HEK293 (cell line): ENCODE data around the gene ALAD.

ENCODE experiments used
- YY1 ChIP-seq: fragments of 450-650 bp; formaldehyde crosslinking; IDR thresholded peaks from 2 replicates; pipeline ENCODE4 v1.5.1; 2018; ENCODE audit warnings: missing biosample characterization, missing genetic modification characterization
- ZBTB1 ChIP-seq: fragments of 450-650 bp; formaldehyde crosslinking; IDR thresholded peaks from 2 replicates; pipeline ENCODE4 v1.5.1; 2016; ENCODE audit warnings: missing biosample characterization, missing genetic modification characterization
- ZBTB21 ChIP-seq: fragments of 450-650 bp; formaldehyde crosslinking; IDR thresholded peaks from 2 replicates; pipeline ENCODE4 v1.5.1; 2017; ENCODE audit warnings: missing biosample characterization, missing genetic modification characterization
- ZBTB7A ChIP-seq: fragments of 450-650 bp; formaldehyde crosslinking; IDR thresholded peaks from 2 replicates; pipeline ENCODE4 v1.5.1; 2016; ENCODE audit warnings: low read depth, missing biosample characterization, missing genetic modification characterization
- ZNF121 ChIP-seq: fragments of 450-650 bp; formaldehyde crosslinking; IDR thresholded peaks from 2 replicates; pipeline ENCODE4 v1.5.1; 2016; ENCODE audit warnings: missing biosample characterization, missing genetic modification characterization
- ZNF366 ChIP-seq: fragments of 450-650 bp; formaldehyde crosslinking; conservative IDR thresholded peaks from 2 replicates; pipeline ENCODE4 v1.5.1; 2016; ENCODE audit warnings: missing biosample characterization, missing genetic modification characterization
- ZNF670 ChIP-seq: fragments of 450-650 bp; formaldehyde crosslinking; IDR thresholded peaks from 2 replicates; pipeline ENCODE4 v1.5.1; 2016; ENCODE audit warnings: missing biosample characterization, missing genetic modification characterization, low read depth
- TF ChIP-seq, protein P1 (sequence below): fragments of 450-650 bp; formaldehyde crosslinking; IDR thresholded peaks from 2 replicates; pipeline ENCODE4 v1.5.1; 2016; ENCODE audit warnings: missing biosample characterization, missing genetic modification characterization

- TF ChIP-seq, protein P1, sequence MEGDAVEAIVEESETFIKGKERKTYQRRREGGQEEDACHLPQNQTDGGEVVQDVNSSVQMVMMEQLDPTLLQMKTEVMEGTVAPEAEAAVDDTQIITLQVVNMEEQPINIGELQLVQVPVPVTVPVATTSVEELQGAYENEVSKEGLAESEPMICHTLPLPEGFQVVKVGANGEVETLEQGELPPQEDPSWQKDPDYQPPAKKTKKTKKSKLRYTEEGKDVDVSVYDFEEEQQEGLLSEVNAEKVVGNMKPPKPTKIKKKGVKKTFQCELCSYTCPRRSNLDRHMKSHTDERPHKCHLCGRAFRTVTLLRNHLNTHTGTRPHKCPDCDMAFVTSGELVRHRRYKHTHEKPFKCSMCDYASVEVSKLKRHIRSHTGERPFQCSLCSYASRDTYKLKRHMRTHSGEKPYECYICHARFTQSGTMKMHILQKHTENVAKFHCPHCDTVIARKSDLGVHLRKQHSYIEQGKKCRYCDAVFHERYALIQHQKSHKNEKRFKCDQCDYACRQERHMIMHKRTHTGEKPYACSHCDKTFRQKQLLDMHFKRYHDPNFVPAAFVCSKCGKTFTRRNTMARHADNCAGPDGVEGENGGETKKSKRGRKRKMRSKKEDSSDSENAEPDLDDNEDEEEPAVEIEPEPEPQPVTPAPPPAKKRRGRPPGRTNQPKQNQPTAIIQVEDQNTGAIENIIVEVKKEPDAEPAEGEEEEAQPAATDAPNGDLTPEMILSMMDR (tag by site-specific recombination) = no peak
- no peak for TF ChIP-seq YY1
- no peak for TF ChIP-seq ZNF121 (tag by site-specific recombination)
- TF ChIP-seq ZBTB7A (tag by site-specific recombination) = no peak
- TF ChIP-seq ZBTB21 (tag by site-specific recombination) = no peak
- TF ChIP-seq ZNF366 (tag by site-specific recombination) = no peak
- TF ChIP-seq ZBTB1 = no peak
- no peak for TF ChIP-seq ZNF670 (tag by site-specific recombination)
These were observed 63.4 kb downstream of the ALAD start for GRCh38 chr9:113337714-113338113.
